NCI-H2029 (cell line): ENCODE measurements around the gene FLNC.

Experiments
- DNase-seq: peaks from one replicate; lab custom pipeline; 2025; lab: John Stamatoyannopoulos, UW

FLNC gene

DNA sequence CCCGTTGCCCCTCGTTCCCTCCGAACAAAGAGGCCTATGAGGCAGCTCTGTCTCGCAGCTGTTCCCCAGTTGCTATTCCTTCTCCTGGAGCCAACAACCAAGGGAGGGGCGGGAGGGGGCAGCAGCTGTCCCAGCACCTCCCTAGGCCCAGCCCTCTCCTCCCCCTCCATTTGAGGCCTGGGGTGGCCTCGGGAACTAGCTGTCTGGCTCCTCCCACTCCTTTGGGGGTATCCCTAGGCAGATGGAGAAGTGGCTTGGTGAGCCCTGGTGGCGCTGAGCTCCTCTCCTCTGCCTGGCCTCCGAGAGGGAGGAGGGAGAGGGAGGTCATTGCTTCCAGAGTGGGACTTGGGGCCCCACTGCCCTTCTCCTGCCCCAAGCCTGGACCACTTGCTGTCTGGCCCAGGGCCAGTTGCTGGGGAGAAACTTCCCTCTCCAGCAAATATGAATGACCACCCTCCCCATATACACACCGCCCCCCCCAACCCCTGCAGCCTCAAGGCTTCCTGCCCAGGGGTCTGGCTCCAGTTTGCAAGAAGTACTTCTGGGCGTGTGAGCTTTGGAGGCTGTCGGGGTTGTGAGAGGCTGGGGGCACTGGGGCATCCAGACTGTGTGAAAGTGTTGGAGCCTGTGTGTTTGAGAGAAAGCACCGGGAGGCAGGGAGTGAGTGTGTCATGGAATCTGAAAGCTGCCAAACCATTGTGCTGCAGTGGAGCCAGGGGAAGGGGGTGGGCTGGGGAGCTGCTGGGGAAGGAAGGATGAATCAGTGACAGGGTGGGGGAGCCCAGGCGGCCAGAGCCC is 3.1 kb downstream of the FLNC start:
- DNase-seq = no peak

DNA sequence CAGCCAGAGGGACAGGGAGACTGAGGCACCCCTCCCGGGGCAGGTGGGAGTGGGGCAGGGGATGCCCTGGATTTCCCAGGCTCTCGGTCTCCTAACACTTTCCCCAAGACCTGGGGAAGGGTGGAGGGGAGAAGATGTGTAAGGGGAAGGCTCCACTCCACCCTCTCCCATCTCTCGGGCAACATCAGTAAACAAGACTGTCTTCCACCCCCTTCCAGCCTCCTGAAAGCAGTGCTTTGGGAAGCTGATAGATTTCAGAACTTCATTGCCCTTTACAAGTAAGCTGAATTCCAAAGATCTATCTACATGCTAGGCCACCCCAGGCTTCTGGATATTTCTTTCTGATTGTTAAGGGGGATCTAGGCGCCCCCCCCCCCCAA is 3.7 kb downstream of the FLNC start:
- DNase-seq = no peak

DNA sequence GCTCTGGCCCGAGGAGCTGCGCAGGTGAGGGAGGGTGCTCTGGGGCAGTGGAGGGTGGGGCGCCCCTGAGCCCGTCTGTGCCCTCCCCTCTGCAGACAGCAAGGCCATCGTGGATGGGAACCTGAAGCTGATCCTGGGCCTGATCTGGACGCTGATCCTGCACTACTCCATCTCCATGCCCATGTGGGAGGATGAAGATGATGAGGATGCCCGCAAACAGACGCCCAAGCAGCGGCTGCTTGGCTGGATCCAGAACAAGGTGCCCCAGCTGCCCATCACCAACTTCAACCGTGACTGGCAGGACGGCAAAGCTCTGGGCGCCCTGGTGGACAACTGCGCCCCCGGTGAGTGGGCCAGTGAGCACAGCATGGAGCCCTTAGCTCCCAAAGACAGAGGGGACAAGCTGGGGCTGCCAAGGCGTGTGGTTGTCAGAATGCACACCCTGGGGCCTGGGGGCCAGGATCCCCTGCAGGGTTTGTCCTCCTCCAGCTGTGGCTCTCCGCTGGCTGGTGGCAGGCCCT is 5.1 kb downstream of the FLNC start:
- no peak for DNase-seq

DNA sequence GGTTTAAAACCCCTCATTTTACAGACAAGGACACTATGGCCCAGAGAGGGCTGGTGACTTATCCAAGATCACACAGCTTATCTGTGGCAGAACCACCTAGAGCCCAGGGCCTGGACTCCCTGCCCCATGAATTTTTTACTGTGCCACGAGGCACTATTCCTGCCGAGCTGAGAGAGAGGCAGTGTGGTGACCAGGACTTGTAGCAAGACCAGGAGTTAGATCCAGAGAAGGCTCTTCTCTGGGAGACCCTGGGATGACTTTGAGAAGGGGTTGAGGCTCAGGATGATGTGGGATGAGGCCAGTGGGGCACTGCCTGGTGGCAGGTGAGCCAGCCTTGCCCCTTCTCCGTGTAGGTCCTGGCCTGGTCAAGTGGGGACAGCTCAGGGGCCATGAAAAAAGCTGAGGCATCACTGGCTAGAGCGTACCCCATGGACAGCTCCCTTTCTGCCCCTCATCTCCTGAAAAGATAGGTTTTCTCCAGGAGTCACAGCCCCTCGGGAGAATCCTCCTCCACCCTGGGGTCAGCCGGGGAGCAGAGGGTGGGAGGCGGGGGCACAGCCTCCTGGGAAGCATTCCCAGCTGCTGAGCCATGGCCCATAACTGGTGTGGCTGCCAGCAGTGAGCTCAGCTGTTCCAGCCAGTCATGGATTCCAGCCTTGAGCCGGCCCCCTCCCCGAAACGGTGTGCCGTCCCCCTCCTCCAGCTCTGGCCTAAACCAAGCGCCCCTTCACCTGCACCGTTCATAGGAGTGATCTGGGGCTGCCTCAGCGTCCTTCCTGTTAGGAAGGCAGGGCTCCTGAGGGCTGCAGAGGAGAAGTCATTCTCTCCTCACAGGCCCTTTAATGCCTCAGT is 5.8 kb downstream of the FLNC start:
- no peak for DNase-seq

DNA sequence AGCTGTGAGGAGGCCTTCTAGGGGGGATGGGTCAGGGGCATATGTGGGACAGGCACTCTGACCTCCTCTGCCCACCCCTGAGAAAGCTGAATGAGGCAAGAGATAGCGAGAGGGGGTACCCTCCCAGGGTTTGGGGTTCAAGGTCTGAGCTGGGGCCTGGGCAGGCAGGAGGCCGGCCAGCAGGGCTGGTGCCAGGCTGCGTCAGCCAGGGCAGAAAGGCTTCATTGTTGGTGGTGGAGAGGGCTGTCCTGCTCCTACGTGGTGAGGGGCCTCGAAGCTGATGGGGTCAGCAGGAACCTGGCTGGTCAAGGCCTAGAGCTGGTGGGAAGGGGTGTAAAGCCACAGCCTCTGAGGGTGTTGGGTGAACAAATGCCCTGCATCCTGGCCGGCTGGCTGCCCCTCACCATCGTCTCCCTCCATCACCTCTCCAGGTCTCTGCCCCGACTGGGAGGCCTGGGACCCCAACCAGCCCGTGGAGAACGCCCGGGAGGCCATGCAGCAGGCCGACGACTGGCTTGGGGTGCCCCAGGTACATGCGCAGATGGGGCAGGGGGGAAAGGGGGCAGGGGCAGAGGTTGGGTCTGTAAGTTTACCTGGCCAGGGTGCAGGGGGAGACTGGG is 6.6 kb downstream of the FLNC start:
- DNase-seq = no peak

DNA sequence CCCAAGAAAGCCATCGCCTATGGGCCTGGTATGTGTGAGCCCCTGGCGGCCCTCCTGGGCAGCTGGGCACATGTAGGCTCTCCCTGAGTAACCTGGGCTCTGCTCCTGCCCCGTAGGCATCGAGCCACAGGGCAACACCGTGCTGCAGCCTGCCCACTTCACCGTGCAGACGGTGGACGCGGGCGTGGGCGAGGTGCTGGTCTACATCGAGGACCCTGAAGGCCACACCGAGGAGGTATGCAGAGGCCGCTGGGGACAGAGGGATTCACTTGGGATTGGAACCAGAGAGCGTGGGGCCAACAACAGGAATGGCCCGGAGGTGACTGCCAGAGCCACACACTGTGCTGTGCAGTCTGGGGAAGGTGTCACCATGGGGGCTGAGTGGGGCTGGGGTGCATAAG is 7.3 kb downstream of the FLNC start:
- DNase-seq = no peak

DNA sequence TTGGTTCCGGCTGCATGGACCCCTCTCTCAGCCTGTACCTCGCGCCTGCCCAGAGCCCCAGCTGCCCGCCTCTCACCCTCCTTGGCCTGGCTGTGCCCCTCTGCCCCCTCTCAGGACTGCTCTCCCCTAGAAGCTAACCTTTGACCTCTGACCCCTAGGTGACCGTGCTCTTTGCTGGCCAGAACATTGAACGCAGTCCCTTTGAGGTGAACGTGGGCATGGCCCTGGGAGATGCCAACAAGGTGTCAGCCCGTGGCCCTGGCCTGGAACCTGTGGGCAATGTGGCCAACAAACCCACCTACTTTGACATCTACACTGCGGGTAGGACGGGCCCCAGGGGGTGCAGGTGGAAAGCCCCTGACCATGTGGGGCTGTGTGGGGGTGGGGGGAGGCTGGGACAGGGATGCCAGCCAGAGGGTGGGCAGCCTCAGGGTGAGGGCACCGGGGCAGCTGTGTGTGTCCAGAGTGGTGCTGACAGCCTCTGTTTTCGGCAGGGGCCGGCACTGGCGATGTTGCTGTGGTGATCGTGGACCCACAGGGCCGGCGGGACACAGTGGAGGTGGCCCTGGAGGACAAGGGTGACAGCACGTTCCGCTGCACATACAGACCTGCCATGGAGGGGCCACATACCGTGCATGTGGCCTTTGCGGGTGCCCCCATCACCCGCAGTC is 8.0 kb downstream of the FLNC start:
- no peak for DNase-seq

DNA sequence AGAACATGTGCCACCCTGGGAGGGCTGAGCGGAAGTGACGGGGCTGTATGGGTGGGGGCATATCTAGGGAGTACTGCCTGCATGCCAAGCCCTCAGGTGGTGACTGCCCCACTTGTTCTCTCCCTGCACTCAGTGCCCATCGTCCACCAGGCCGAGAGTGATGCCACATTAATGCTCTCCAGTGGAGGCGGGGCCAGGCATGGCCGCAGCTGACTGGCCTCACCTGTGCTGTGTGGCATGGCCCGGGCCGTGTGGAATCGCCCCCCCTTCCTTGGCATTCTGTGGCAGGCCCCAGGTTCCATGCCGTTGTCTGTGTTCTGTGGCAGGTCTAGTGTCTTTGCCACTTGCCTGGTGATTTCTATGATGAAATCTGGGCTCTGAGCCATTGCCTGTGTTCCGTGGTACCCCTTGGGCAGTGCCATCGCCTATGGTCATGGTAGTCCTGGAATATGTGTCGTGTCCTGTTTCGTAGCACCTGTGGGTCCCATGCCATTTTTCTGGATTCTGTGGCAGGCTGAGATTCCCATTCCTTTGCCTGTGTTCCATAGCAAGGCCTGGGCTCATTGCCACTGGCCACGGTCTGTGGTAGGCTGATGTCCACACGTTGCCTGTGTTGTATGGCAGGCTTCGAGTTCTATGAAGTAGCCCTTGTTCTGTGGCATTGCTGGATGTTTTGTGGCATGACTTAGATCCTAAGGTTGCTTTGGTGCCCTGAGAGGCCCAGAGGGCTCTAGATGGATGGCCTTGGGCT is 8.9 kb downstream of the FLNC start:
- DNase-seq = no peak

DNA sequence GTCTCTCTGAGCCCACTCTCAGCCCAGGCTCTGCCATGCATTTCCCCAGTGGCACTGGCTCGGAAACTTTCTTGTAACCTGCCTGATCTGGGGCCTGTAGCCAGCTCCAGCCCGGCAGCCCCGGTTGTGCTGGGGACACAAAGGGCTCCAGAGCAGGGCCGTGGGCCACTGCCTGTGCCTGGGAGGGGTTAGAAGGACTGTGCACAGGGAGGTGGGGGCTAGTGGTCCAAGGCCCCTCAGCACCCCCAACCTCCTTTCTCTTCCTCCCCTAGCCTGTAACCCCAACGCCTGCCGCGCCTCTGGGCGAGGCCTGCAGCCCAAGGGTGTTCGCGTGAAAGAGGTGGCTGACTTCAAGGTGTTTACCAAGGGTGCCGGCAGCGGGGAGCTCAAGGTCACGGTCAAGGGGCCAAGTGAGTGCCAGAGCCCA is 9.6 kb downstream of the FLNC start:
- DNase-seq = no peak

DNA sequence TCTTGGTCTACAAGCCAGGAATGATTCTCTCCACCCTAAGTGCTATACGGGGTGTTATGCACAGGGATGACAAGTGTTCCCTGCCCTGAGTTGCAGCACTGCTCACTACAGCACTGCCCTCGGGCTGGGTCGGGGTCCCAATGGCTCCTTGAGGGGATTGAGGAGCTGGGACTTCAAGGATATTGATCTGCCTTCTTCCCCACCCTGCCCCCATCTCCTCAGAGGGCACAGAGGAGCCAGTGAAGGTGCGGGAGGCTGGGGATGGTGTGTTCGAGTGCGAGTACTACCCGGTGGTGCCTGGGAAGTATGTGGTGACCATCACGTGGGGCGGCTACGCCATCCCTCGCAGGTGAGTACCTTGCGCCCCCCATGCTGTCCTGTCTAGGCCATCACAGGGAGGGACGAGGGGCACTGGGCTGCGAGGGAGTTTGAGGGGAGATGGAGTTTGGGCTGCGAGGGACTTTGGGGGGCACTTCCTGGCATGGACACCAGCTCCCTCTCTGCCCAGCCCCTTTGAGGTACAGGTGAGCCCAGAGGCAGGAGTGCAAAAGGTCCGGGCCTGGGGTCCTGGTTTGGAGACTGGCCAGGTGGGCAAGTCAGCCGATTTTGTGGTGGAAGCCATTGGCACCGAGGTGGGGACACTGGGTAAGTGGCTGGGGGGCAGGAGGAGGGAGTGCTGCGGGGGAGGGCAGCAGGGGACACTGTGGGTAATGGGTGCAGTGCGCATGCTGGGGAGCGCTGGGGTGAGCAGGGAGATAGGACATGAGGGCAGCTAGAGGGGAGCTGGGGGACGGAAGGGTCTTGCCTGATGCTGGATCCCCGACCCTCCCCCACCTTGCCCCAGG is 10.3 kb downstream of the FLNC start:
- DNase-seq = no peak

DNA sequence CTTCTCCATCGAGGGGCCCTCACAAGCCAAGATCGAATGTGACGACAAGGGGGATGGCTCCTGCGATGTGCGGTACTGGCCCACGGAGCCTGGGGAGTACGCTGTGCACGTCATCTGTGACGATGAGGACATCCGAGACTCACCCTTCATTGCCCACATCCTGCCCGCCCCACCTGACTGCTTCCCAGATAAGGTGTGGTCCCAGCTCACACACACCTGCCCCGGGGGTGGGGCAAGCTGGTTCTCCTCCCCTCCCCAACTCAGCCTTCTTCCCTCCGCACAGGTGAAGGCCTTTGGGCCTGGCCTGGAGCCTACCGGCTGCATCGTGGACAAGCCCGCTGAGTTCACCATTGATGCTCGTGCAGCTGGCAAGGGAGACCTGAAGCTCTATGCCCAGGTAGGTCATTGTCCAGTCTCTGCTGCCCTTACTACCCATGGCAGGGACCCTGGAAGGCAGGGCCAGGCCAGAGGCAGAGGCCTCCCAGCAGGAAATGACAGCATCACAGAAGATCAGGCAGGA is 11.0 kb downstream of the FLNC start:
- peak; percentile 30 for DNase-seq

DNA sequence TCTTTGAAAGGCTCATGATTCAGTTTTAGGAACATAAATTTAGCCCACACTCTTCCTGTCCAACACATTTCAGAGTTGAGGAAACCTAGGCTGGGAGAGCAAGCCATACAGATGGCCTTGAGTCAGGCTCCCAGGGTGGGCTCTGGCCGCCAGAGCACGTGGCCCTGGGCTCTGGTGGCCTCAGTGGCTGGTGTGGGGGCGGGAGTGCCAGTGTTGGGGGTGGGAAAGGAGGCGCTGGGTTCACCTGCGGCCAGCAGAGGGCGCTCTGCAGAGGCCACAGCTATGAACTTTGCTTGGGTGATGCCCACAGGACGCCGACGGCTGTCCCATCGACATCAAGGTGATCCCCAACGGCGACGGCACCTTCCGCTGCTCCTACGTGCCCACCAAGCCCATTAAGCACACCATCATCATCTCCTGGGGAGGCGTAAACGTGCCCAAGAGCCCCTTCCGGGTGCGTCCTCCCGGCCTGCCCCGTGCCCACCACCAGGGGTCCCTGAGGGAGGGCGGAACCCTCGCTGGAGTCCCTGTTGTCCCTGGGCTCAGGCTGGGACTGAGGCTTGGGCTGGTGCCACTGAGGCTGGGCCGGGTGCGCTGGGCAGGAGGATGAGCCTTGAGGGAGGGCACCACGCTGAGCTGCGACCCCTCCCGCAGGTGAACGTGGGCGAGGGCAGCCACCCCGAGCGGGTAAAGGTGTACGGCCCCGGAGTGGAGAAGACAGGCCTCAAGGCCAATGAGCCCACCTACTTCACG is 11.9 kb downstream of the FLNC start:
- no peak for DNase-seq

DNA sequence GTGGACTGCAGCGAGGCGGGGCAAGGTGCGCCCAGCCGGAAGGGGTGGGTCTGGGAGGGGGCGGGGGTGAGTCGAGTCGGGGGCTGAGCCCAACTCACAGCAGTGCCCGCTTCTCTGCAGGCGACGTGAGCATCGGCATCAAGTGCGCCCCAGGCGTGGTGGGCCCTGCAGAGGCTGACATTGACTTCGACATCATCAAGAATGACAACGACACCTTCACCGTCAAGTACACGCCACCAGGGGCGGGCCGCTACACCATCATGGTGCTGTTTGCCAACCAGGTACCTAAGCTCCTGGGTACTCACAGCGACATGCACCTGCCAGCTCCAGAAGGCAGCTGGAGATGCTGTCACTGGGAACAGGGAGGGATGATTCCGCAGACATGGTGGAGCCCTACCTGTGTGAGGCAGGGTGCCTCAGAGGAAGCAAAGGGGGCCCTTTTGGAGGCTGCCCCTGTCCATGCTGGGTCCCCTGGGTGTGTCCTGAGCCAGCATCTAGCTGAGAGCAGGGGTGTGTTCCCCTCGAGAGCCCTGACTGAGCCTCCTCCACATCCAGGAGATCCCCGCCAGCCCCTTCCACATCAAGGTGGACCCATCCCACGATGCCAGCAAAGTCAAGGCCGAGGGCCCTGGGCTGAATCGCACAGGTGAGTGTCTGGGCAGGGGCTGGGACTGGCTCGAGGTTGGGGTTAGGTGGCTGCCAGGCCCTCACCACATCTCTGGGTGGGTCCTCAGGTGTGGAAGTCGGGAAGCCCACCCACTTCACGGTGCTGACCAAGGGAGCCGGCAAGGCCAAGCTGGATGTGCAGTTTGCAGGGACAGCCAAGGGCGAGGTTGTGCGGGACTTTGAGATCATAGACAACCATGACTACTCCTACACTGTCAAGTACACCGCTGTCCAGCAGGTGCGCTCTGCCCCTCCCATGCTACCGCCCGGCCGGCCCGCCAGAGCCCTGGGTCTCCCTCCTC is 12.8 kb downstream of the FLNC start:
- DNase-seq = no peak

DNA sequence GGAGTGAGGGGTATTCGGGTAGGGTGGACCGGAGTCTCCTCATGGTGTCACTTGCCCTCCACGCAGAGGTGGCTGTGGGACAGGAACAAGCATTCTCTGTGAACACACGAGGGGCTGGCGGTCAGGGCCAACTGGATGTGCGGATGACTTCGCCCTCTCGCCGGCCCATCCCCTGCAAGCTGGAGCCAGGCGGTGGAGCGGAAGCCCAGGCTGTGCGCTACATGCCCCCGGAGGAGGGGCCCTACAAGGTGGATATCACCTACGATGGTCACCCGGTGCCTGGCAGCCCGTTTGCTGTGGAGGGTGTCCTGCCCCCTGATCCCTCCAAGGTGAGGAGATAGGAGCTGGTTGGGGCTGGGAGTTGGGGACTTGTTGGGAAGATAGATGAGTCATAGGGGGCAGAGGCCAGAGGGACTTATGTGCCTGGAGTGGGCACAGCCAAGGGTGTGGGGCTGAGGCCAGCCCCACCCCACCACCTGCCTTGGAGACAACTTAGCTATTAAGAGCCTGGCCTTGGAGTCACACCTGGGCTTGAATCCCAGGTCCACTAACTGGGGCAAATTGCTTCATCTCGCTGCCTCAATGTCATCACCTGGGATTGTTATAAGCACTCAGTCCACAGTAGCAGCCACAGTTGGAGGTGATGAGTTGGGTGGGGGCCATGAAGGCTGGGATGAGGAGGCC is 13.9 kb downstream of the FLNC start:
- DNase-seq = no peak

DNA sequence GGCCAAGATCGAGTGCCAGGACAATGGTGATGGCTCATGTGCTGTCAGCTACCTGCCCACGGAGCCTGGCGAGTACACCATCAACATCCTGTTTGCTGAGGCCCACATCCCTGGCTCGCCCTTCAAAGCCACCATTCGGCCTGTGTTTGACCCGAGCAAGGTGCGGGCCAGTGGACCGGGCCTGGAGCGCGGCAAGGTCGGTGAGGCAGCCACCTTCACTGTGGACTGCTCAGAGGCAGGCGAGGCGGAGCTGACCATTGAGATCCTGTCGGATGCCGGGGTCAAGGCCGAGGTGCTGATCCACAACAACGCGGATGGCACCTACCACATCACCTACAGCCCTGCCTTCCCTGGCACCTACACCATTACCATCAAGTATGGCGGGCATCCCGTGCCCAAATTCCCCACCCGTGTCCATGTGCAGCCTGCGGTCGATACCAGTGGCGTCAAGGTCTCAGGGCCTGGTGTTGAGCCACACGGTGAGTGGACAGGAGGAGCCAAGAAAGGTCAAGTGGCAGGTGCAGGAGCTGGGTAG is 14.6 kb downstream of the FLNC start:
- no peak for DNase-seq

DNA sequence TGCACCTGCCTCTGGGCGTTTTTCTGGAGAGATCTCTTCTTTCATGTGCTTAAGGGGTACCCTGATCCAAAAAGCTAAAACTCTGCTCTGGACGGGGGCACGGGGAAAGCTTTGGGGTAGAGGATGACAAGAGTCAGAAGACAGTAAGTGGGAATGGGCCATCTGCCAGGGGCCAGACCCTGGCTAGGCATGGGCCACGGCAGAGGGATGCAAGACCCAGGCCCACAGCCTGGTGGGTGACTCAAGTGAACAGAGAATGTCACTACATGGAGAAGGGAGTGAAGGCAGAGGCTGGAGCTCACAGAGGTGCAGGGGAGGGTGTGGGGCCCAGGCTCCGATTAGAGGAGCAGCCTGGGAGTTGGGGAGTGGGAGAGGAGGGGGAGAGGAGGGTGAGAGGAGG is 15.3 kb downstream of the FLNC start:
- no peak for DNase-seq

DNA sequence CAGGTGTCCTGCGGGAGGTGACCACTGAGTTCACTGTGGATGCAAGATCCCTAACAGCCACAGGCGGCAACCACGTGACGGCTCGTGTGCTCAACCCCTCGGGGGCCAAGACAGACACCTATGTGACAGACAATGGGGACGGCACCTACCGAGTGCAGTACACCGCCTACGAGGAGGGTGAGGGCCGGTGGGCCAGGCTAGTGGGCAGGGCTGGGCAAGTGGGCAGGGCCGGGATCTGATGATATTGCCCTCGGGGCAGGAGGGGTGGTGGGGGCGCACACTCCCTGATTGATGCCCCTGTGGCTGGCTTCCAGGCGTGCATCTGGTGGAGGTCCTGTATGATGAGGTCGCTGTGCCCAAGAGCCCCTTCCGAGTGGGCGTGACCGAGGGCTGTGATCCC is 15.8 kb downstream of the FLNC start:
- no peak for DNase-seq
